H1 (cell line): Measurements from ENCODE around the gene MOB3B. TPM values are rescaled to one million over a fixed set of nuclear protein-coding genes. Genes with fewer than 3 reads are reported as not detected.

Experiments
- CTCF ChIA-PET: fragments of 300-600 bp; sonication (Branson Sonifier 250); formaldehyde crosslinking; loops from one replicate; lab custom pipeline; 2021; ENCODE audit not compliant: partially characterized antibody; lab: Charles Lee
- POLR2A ChIA-PET: fragments of 300-600 bp; sonication (Branson Sonifier 250); formaldehyde crosslinking; loops from one replicate; lab custom pipeline; 2021; ENCODE audit warnings: inconsistent platforms; ENCODE audit not compliant: partially characterized antibody; lab: Charles Lee
- DNase-seq, 2 experiments: peaks; one replicate each; pipeline versions ENCODE4 v3.0.0 to v3.0.0-alpha.2; 2010 to 2022; ENCODE audit warnings: low spot score in 2 of 2, low read depth in 1 of 2, mixed read lengths in 1 of 2
- FAIRE-seq: peaks from 2 replicates; lab custom pipeline; 2011; peaks lifted over from hg19 to GRCh38; lab: Jason Lieb, UNC
- H2AFZ ChIP-seq: 2 replicates; pipeline ENCODE4 v1.8.1; 2012; ENCODE audit warnings: low read length, inconsistent platforms
- H2AK5ac ChIP-seq: 2 replicates; pipeline ENCODE4 v1.6.1; 2013; ENCODE audit warnings: low read depth, low read length
- H2BK120ac ChIP-seq: replicated peaks from 2 replicates; pipeline ENCODE3; 2013; ENCODE audit warnings: low read depth, low read length, inconsistent platforms
- H2BK12ac ChIP-seq: 2 replicates; pipeline ENCODE4 v1.6.1; 2013; ENCODE audit warnings: low read depth, low read length
- H2BK15ac ChIP-seq: 2 replicates; pipeline ENCODE4 v1.6.1; 2013; ENCODE audit warnings: low read length
- H2BK20ac ChIP-seq: 2 replicates; pipeline ENCODE4 v1.6.1; 2013; ENCODE audit warnings: low read length
- H2BK5ac ChIP-seq: 2 replicates; pipeline ENCODE4 v1.6.1; 2013; ENCODE audit warnings: low read depth, low read length
- H3K14ac ChIP-seq: 2 replicates; pipeline ENCODE4 v1.6.1; 2013; ENCODE audit warnings: inconsistent platforms; ENCODE audit not compliant: insufficient read length
- H3K18ac ChIP-seq: 2 replicates; pipeline ENCODE4 v1.6.1; 2013; ENCODE audit warnings: low read length; ENCODE audit errors: extremely low read depth
- H3K23ac ChIP-seq: 2 replicates; pipeline ENCODE4 v1.6.1; 2013; ENCODE audit warnings: inconsistent platforms; ENCODE audit not compliant: insufficient read length
- H3K23me2 ChIP-seq: 2 replicates; pipeline ENCODE4 v1.6.1; 2013; ENCODE audit warnings: low read depth, low read length
- H3K27ac ChIP-seq: 2 replicates; pipeline ENCODE4 v1.6.1; 2011; ENCODE audit warnings: low read depth, low read length, inconsistent platforms
- H3K27me3 ChIP-seq, 4 experiments: replicated peaks in 1 of 4; 1 replicate in 1 of 4; 2 replicates in 3 of 4; pipeline versions ENCODE4 v1.6.1 to v1.8.1; 2011 to 2013; ENCODE audit warnings: low read length in 3 of 4, mild to moderate bottlenecking in 3 of 4, inconsistent platforms in 2 of 4, mixed read lengths in 2 of 4, moderate library complexity in 1 of 4; ENCODE audit not compliant: control insufficient read depth in 3 of 4, insufficient read depth in 3 of 4; ENCODE audit errors: extremely low read depth in 1 of 4
- H3K36me3 ChIP-seq, 4 experiments: 2 replicates each; pipeline versions ENCODE4 v1.6.1 to v1.8.1; 2011 to 2013; ENCODE audit warnings: mild to moderate bottlenecking in 4 of 4, low read length in 3 of 4, moderate library complexity in 2 of 4, control low read depth in 1 of 4, inconsistent platforms in 1 of 4; ENCODE audit not compliant: insufficient read depth in 4 of 4, control insufficient read depth in 2 of 4
- H3K4ac ChIP-seq: replicated peaks from 2 replicates; pipeline ENCODE3; 2013; ENCODE audit warnings: low read length, low read depth, mixed read lengths, inconsistent platforms; ENCODE audit not compliant: insufficient read length
- H3K4me1 ChIP-seq, 4 experiments: replicated peaks in 1 of 4; 1 replicate in 1 of 4; 2 replicates in 3 of 4; pipeline versions ENCODE4 v1.6.1 to v1.8.1; 2011 to 2013; ENCODE audit warnings: low read length in 3 of 4, inconsistent platforms in 2 of 4, mixed read lengths in 1 of 4; ENCODE audit not compliant: insufficient read depth in 4 of 4, control insufficient read depth in 3 of 4
- H3K4me2 ChIP-seq, 2 experiments: 2 replicates each; pipeline versions ENCODE4 v1.6.1 to v1.8.1; 2011 to 2013; ENCODE audit warnings: low read depth in 2 of 2, low read length in 2 of 2, control low read depth in 1 of 2, inconsistent platforms in 1 of 2, mild to moderate bottlenecking in 1 of 2; ENCODE audit not compliant: insufficient read depth in 1 of 2
- H3K4me3 ChIP-seq, 4 experiments: fragments of 200-600, 300-600 bp in 1 of 4; sonication (generic), shearing (Covaris generic), sonication (Bioruptor Twin) in 1 of 4; 2 replicates each; pipeline versions ENCODE4 v1.5.1 to v1.8.1; 2011 to 2016; ENCODE audit warnings: low read length in 4 of 4, low read depth in 3 of 4, control low read depth in 2 of 4, inconsistent platforms in 2 of 4, mild to moderate bottlenecking in 2 of 4, mixed read lengths in 1 of 4, moderate library complexity in 1 of 4; ENCODE audit not compliant: insufficient read depth in 2 of 4; ENCODE audit errors: extremely low read depth in 1 of 4
- H3K56ac ChIP-seq: replicated peaks from 2 replicates; pipeline ENCODE3; 2013; ENCODE audit warnings: low read depth, mild to moderate bottlenecking, mixed read lengths, low read length, inconsistent platforms; ENCODE audit not compliant: insufficient read length
- H3K79me1 ChIP-seq: 2 replicates; pipeline ENCODE4 v1.6.1; 2013; ENCODE audit warnings: low read depth, low read length, control low read depth
- H3K79me2 ChIP-seq, 2 experiments: 2 replicates each; pipeline versions ENCODE4 v1.6.1 to v1.8.1; 2012 to 2013; ENCODE audit warnings: low read length in 2 of 2, mild to moderate bottlenecking in 2 of 2, inconsistent platforms in 1 of 2; ENCODE audit not compliant: insufficient read depth in 2 of 2, control insufficient read depth in 1 of 2
- H3K9ac ChIP-seq, 4 experiments: replicated peaks in 1 of 4; 1 replicate in 1 of 4; 2 replicates in 3 of 4; pipeline versions ENCODE4 v1.6.1 to v1.8.1; 2011 to 2013; ENCODE audit warnings: low read depth in 3 of 4, low read length in 3 of 4, control low read depth in 2 of 4, mild to moderate bottlenecking in 2 of 4, moderate library complexity in 2 of 4, inconsistent platforms in 1 of 4; ENCODE audit errors: extremely low read depth in 1 of 4
- H3K9me3 ChIP-seq, 2 experiments: 2 replicates each; pipeline versions ENCODE4 v1.6.1 to v1.8.1; 2012 to 2013; ENCODE audit warnings: mild to moderate bottlenecking in 2 of 2, moderate library complexity in 2 of 2, control low read depth in 1 of 2, inconsistent platforms in 1 of 2, low read depth in 1 of 2, low read length in 1 of 2, mixed read lengths in 1 of 2; ENCODE audit not compliant: insufficient read depth in 2 of 2
- H4K20me1 ChIP-seq, 2 experiments: replicated peaks in 1 of 2; 2 replicates each; pipeline versions ENCODE3 to v1.8.1; 2011 to 2013; ENCODE audit warnings: inconsistent platforms in 2 of 2, low read length in 2 of 2, mild to moderate bottlenecking in 1 of 2; ENCODE audit not compliant: insufficient read depth in 2 of 2, control insufficient read depth in 1 of 2
- H4K5ac ChIP-seq: 2 replicates; pipeline ENCODE4 v1.6.1; 2013; ENCODE audit warnings: low read length, low read depth, mixed read lengths, inconsistent platforms; ENCODE audit not compliant: insufficient read length
- H4K8ac ChIP-seq: 2 replicates; pipeline ENCODE4 v1.8.0; 2013; ENCODE audit warnings: mild to moderate bottlenecking, moderate library complexity, low read length, inconsistent platforms; ENCODE audit not compliant: insufficient read depth; ENCODE audit errors: extremely low read depth
- H4K91ac ChIP-seq: replicated peaks from 2 replicates; pipeline ENCODE3; 2013; ENCODE audit warnings: low read length, mixed read lengths, inconsistent platforms; ENCODE audit not compliant: insufficient read length
- RBBP5 ChIP-seq: IDR thresholded peaks from 2 replicates; pipeline ENCODE4 v1.7.1; 2012; ENCODE audit warnings: low read depth, mild to moderate bottlenecking, inconsistent platforms, low read length, moderate library complexity, borderline replicate concordance
- WGBS, 2 experiments: shearing (Covaris generic) in 1 of 2; methylation state at CpG; one replicate each; pipeline versions ENCODE4 v1.1.6 to v1.1.7; 2013 to 2015; ENCODE audit warnings: low lambda C conversion rate in 2 of 2, mixed read lengths in 2 of 2, inconsistent platforms in 1 of 2, low coverage in 1 of 2, missing lambda C conversion rate in 1 of 2; ENCODE audit not compliant: insufficient replicate concordance in 2 of 2, insufficient coverage in 1 of 2, insufficient read length in 1 of 2; ENCODE audit errors: extremely low coverage in 1 of 2, missing lambda C conversion rate in 1 of 2; 5-methylcytosine and 5-hydroxymethylcytosine counted together
- polyA plus RNA-seq, 7 experiments: library from polyadenylated mRNA; depleted of rRNA in 3 of 7; stranded (reverse) in 5 of 7; unstranded in 2 of 7; fragments of >200 nt in 5 of 7; fragments of 200-250 nt in 2 of 7; gene quantifications; 1 replicate in 5 of 7; 2 replicates in 1 of 7; 4 replicates in 1 of 7; pipeline versions ENCODE4 v1.2.1 to v1.2.3, GENCODE V29; 2011 to 2013; ENCODE audit warnings: missing spikeins in 2 of 7, mixed read lengths in 2 of 7
- total RNA-seq: library from RNA; stranded (reverse); fragmentation: NEBNext Ultra II Directional; extraction: Animal tissue kit (Norgen Biotek cat#: 25700); gene quantifications from 2 replicates; pipeline ENCODE4 v1.2.1, GENCODE V29; 2021

MOB3B gene
- total and polyA plus RNA-seq, 2 of the 8 experiments (the other 6 are each of a cell fraction or from before 2014, with no cell fraction given), result 12.7 to 16.1 TPM

DNA sequence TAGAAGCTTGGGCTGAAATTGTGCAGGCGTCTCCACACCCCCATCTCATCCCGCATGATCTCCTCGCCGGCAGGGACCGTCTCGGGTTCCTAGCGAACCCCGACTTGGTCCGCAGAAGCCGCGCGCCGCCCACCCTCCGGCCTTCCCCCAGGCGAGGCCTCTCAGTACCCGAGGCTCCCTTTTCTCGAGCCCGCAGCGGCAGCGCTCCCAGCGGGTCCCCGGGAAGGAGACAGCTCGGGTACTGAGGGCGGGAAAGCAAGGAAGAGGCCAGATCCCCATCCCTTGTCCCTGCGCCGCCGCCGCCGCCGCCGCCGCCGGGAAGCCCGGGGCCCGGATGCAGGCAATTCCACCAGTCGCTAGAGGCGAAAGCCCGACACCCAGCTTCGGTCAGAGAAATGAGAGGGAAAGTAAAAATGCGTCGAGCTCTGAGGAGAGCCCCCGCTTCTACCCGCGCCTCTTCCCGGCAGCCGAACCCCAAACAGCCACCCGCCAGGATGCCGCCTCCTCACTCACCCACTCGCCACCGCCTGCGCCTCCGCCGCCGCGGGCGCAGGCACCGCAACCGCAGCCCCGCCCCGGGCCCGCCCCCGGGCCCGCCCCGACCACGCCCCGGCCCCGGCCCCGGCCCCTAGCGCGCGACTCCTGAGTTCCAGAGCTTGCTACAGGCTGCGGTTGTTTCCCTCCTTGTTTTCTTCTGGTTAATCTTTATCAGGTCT lies 43.5 kb upstream of the MOB3B start, which contains the start of gene C9orf72:
C9orf72 (minus strand) TSS at position 564 of the 716 bp plus-strand sequence. CDS start 6,361 bp downstream, outside the sequence.
- Histone ChIP-seq H2AFZ (peak within 1 kb of the TSS; percentile 95), H3K79me2 (peaks cover 0 to 34% of the 10 kb centered on the region in 2 experiments; a peak in 2 of 4 replicates), H3K9ac (peak within 1 kb of the TSS; percentile 83 to 98 (median 88)), H3K79me1 (0 out of 2 replicates have a peak, but pooled peaks cover 2% of the 10 kb centered on the region), H2AK5ac (no peak within 1 kb of the TSS; the same call in 1 of the 2 replicates), H3K4me1 (peaks cover 0 to 5% (median 1%) of the 10 kb centered on the region in 4 experiments; a peak in 4 of 7 replicates), H4K20me1 (peaks cover 0 to 4% of the 10 kb centered on the region in 2 experiments), H4K91ac (no peak within 1 kb of the TSS), H2BK5ac (peak within 1 kb of the TSS; percentile 79), H3K36me3 (no peaks in the 10 kb centered on the region), H3K27me3 (no peaks in the 10 kb centered on the region; a peak in 1 of 7 replicates), H2BK15ac (no peak within 1 kb of the TSS), H4K8ac (peak within 1 kb of the TSS; percentile 82; the same call in 1 of the 2 replicates), H2BK20ac (no peak within 1 kb of the TSS), H3K27ac (peak within 1 kb of the TSS; percentile 78), H3K4me3 (peak within 1 kb of the TSS; percentile 79 to 87 (median 82)), H3K9me3 (peaks cover 2% of the 10 kb centered on the region in 2 experiments; a peak in 1 of 4 replicates), H2BK120ac (no peak within 1 kb of the TSS), H3K4me2 (peak within 1 kb of the TSS; percentile 89 to 99), H3K14ac (no peak within 1 kb of the TSS), H3K23me2 (peaks cover 7% of the 10 kb centered on the region), H4K5ac (peak within 1 kb of the TSS; percentile 61), H3K18ac (peak within 1 kb of the TSS; percentile 81; the same call in 1 of the 2 replicates), H2BK12ac (peak within 1 kb of the TSS; percentile 55; the same call in 1 of the 2 replicates), H3K23ac (no peak within 1 kb of the TSS), H3K56ac (peak within 1 kb of the TSS; percentile 50), H3K4ac (no peak within 1 kb of the TSS)
- ChIA-PET POLR2A (interaction anchor here (0.6 to 1.3 kb wide), 5 partner anchors 14 to 546 kb away, joined by 3 to 6 read pairs (median 3); no protein-coding TSS in a partner anchor), CTCF (interaction anchor here (0.5 to 2.3 kb wide), 2 partner anchors 36 kb away, joined by 3 to 7 read pairs; no protein-coding TSS in a partner anchor)
- FAIRE-seq, result no peak
- peak in 1 of 2 experiments; percentile 85 for DNase-seq
- 1% methylated on average over 38 of the region's 72 CpGs; no CpG with 5 or more reads in 1 of the 2 experiments for WGBS, 2 experiments
- peak; percentile 57; the same call in 1 of the 2 replicates for TF ChIP-seq RBBP5
